ENCODE results near the gene ACTL8.

- TF ChIP-seq CTCF (optimal IDR thresholded peaks at IDR 0.05 in 1 of 3, IDR thresholded peaks at IDR 0.05 in 1 of 3, conservative IDR thresholded peaks at IDR 0.05 in 1 of 3; ENCODE audit: extremely low read depth in 1 of 3, insufficient read depth in 2 of 3, low read length in 3 of 3) (no peak), EZH2 (IDR thresholded peaks at IDR 0.05; ENCODE audit: low read length) (no peak)
Observed at GRCh38 chr1:17874710-17875109, 119.6 kb downstream of the ACTL8 start.

All from keratinocyte (primary cell).